GM06990 (cell line): Measurements from ENCODE around the gene ITPR1.

Experiments used
- DNase-seq: peaks from one replicate; pipeline ENCODE4 v3.0.0-alpha.2; 2011; ENCODE audit not compliant: insufficient read length; ENCODE audit errors: extremely low read depth
- H3K27me3 ChIP-seq: replicated peaks from 2 replicates; pipeline ENCODE4 v1.6.0; 2011; ENCODE audit warnings: low read length; ENCODE audit not compliant: control insufficient read depth, insufficient read depth
- H3K36me3 ChIP-seq: 2 replicates; pipeline ENCODE4 v1.5.1; 2011; ENCODE audit warnings: low read length; ENCODE audit not compliant: control insufficient read depth, insufficient read depth
- H3K4me3 ChIP-seq: replicated peaks from 2 replicates; pipeline ENCODE4 v1.5.1; 2011; ENCODE audit warnings: low read depth, mild to moderate bottlenecking, control low read depth, low read length
- TF ChIP-seq, protein P1 (sequence below): IDR thresholded peaks from 2 replicates; pipeline ENCODE4 v1.5.1; 2011; ENCODE audit warnings: low read length, control low read depth, mild to moderate bottlenecking, inconsistent platforms; ENCODE audit not compliant: insufficient read depth, poor library complexity, severe bottlenecking

ITPR1 gene

GRCh38 chr3:4641863-4642563, 148.9 kb downstream of the ITPR1 start:
- H3K4me3 ChIP-seq, result no peak overlapping the region
- TF ChIP-seq, protein P1, sequence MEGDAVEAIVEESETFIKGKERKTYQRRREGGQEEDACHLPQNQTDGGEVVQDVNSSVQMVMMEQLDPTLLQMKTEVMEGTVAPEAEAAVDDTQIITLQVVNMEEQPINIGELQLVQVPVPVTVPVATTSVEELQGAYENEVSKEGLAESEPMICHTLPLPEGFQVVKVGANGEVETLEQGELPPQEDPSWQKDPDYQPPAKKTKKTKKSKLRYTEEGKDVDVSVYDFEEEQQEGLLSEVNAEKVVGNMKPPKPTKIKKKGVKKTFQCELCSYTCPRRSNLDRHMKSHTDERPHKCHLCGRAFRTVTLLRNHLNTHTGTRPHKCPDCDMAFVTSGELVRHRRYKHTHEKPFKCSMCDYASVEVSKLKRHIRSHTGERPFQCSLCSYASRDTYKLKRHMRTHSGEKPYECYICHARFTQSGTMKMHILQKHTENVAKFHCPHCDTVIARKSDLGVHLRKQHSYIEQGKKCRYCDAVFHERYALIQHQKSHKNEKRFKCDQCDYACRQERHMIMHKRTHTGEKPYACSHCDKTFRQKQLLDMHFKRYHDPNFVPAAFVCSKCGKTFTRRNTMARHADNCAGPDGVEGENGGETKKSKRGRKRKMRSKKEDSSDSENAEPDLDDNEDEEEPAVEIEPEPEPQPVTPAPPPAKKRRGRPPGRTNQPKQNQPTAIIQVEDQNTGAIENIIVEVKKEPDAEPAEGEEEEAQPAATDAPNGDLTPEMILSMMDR, result no peak
- no peak for DNase-seq

DNA sequence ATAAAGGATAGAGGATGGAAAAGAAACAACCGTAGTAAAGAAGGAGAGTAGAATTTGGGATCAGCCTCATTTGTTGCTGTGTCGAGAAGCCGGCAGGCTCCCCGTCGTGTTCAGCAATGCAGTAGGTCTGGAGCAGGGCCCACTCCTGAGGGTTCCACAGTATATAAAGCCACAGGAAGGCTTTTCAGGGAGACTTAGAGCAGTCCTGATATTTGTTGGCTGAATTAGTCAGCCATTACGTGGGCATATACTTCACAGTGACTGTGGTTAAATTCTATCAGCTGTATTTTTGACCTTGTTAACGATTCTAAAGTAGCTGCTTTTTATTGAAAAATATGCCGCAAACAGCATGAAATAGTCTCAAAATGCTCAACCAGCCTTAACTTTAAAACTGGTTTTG, 149.5 kb downstream of the ITPR1 start:
- Histone ChIP-seq H3K4me3 (no peak overlapping the region), H3K27me3 (no peaks in the 10 kb centered on the region), H3K36me3 (no peaks in the 10 kb centered on the region; the same call in 1 of the 2 replicates)
- no peak for DNase-seq
- TF ChIP-seq, protein P1, result no peak

More at GRCh38 chr3:4641863-4642563, 148.9 kb downstream of the ITPR1 start:
- no peaks in the 10 kb centered on the region; the same call in 1 of the 2 replicates for H3K36me3 ChIP-seq
- H3K27me3 ChIP-seq, result no peaks in the 10 kb centered on the region

GRCh38 chr3:4643904-4644547, 150.9 kb downstream of the ITPR1 start:
- H3K27me3 ChIP-seq, result no peaks in the 10 kb centered on the region
- H3K4me3 ChIP-seq, result no peak overlapping the region
- H3K36me3 ChIP-seq, result no peaks in the 10 kb centered on the region; the same call in 1 of the 2 replicates
- no peak for DNase-seq
- TF ChIP-seq, protein P1, result no peak

DNA sequence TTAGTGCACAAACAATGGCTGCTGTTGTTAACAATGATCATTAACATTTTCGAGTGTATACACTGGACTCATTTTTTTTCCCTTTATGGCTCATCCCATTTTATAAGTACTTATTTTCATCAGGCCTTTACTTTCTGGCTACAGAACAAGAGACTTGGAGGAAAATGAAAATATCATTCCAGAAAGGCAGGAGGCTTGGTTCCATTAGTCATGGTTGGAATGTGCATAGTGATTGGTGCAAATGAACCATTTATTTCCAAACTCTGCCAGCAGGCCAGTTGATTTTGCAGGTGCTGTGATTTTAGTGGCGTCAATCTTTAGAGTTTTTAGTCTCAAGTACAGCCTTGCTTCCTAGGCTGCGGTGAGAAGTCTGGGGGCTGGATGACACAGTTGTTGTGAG, 151.8 kb downstream of the ITPR1 start:
- no peak for DNase-seq
- H3K4me3 ChIP-seq, result no peak overlapping the region
- no peaks in the 10 kb centered on the region; the same call in 1 of the 2 replicates for H3K36me3 ChIP-seq
- H3K27me3 ChIP-seq, result no peaks in the 10 kb centered on the region
- TF ChIP-seq, protein P1, result no peak

DNA sequence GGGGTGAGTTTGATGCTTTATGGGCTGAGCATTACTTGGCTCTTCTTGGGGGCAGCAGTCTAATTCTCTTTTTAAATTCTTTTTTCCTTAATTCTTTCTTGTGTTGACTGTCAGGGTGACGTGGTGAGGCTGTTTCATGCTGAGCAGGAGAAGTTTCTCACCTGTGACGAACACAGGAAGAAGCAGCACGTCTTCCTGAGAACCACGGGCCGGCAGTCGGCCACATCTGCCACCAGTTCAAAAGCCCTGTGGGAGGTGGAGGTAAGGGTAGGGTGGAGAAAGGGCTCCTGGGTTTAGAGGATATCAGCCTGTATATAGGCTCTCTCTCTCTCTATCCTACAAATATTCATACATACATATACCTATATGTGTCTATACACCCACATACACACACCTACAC, 152.3 kb downstream of the ITPR1 start:
- no peak for DNase-seq
- no peak overlapping the region for H3K4me3 ChIP-seq
- H3K36me3 ChIP-seq, result no peaks in the 10 kb centered on the region; the same call in 1 of the 2 replicates
- TF ChIP-seq, protein P1, result no peak
- no peaks in the 10 kb centered on the region for H3K27me3 ChIP-seq
